ENCODE measurements around the gene TMED1. TPM values are rescaled to one million over a fixed set of nuclear protein-coding genes. Genes with fewer than 3 reads are reported as not detected.
A peak's percentile ranks its signal among the peaks of the same experiment; 100 is the strongest.

TMED1 gene
- total and polyA plus RNA-seq, 9 of the 15 experiments (the other 6 are each of a cell fraction or from before 2014, with no cell fraction given): 0.86 to 30.2 (median 23.5) TPM

DNA sequence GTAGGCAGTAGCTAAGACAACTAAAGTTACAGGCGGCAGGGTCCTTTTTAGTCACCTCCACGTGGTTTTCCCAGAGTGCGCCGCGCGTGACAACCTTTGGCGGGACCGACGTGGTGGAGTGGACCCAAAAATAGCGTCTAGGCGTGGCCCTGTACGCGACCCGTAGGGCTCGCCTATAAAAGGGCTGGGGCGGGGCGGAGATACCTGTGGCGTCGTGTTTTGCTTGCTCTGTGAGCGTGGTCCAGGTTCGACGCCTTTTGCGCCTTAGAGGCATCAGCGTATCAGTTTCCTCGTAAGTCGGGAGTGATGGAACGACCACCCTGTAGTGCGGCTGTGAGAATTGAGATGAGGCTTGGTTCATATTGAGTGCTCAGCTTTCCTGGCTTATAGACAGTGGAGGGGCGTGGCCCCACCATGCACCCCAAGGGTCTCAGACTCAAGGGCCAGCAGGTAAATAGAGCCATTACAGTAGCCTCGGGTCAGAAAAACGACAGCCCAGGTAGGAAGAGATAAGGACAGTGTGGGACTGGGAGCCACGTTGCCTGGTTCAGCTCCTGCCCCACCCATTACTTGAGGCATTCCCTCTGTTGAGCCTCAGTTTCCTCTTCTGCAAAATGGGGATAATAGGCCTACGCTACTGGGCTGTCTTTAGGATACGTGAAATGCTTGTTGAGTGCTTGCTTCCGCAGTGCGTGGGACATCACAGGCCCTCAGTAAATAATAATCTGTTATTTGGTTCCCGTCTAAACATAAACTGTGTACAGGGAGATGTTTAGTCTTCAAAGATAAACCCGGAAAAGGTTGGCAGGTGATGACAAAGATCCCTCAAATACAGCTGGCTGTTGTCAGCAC, 693 bp upstream of the TMED1 start (continued):
- no peak for TF ChIP-seq STAT5B (CRISPR knock-in tag; IDR thresholded peaks at IDR 0.05)
- TF ChIP-seq ZNF274 (IDR thresholded peaks at IDR 0.05; ENCODE audit: borderline replicate concordance, low read depth, low read length): no peak
- peak; percentile 26; the same call in 1 of the 2 replicates for TF ChIP-seq ZNF740 (CRISPR knock-in tag; IDR thresholded peaks at IDR 0.05)
- peak in 1 of 2 experiments; percentile 61; a peak in 1 of 4 replicates for TF ChIP-seq ZNF740 (tag; IDR thresholded peaks at IDR 0.05)
- peak; percentile 75; the same call in 1 of the 2 replicates for TF ChIP-seq PTBP1 (IDR thresholded peaks at IDR 0.05; ENCODE audit: low read depth, low read length)
- TF ChIP-seq HNRNPL (IDR thresholded peaks at IDR 0.05; ENCODE audit: low read depth, low read length): no peak
- TF ChIP-seq BHLHE40 (IDR thresholded peaks at IDR 0.05; ENCODE audit: low read length): peak; percentile 61; the same call in 1 of the 2 replicates
- peak; percentile 74; the same call in 1 of the 2 replicates for TF ChIP-seq STAT6 (CRISPR knock-in tag; IDR thresholded peaks at IDR 0.05)
- peak; percentile 88 for TF ChIP-seq TOE1 (IDR thresholded peaks at IDR 0.05; ENCODE audit: borderline replicate concordance)
- peak; percentile 95; the same call in 1 of the 2 replicates for TF ChIP-seq TOE1 (CRISPR knock-in tag; IDR thresholded peaks at IDR 0.05; ENCODE audit: borderline replicate concordance, low read depth)
- no peak for TF ChIP-seq SFPQ (IDR thresholded peaks at IDR 0.05; ENCODE audit: low read depth, low read length)
- no peak for TF ChIP-seq TFAM (CRISPR knock-in tag; conservative IDR thresholded peaks at IDR 0.05)
- TF ChIP-seq ZNF124 (CRISPR knock-in tag; IDR thresholded peaks at IDR 0.05): no peak
- TF ChIP-seq AFF4 (CRISPR knock-in tag; IDR thresholded peaks at IDR 0.05): peak; percentile 97
- no peak for TF ChIP-seq MAFG (tag; conservative IDR thresholded peaks at IDR 0.05)
- peak; percentile 83; the same call in 1 of the 2 replicates for TF ChIP-seq SMAD3 (CRISPR knock-in tag; conservative IDR thresholded peaks at IDR 0.05)
- TF ChIP-seq ZC3H4 (CRISPR knock-in tag; IDR thresholded peaks at IDR 0.05; ENCODE audit: borderline replicate concordance): no peak
- TF ChIP-seq TRIM28 (IDR thresholded peaks at IDR 0.05): peak; percentile 81

Data from K562 (cell line).